ENCODE results near the gene PTGES2. TPM values are rescaled to one million over a fixed set of nuclear protein-coding genes. Genes with fewer than 3 reads are reported as not detected.

PTGES2 gene
- total and polyA plus RNA-seq, 2 donors from 2014 or later = 64.1 to 117 TPM

GRCh38 chr9:128078504-128079434, 48.8 kb downstream of the PTGES2 start:
- H3K4me3 ChIP-seq (ENCODE audit: low read length in 3 of 3) = no peak overlapping the region
- H3K4me1 ChIP-seq (ENCODE audit: control insufficient read depth in 2 of 3, insufficient read depth in 2 of 3, low read depth in 1 of 3, low read length in 3 of 3) = peaks cover 7 to 13% (median 9%) of the 10 kb centered on the region in 3 donors
- H3K9me3 ChIP-seq (ENCODE audit: control insufficient read depth in 2 of 3, insufficient read depth in 1 of 3, low read length in 3 of 3) = no peaks in the 10 kb centered on the region
- H3K27ac ChIP-seq (ENCODE audit: low read depth in 2 of 2, low read length in 2 of 2) = peak overlapping the region; percentile 13 to 41
- no peaks in the 10 kb centered on the region for H3K36me3 ChIP-seq (ENCODE audit: control insufficient read depth in 2 of 3, insufficient read depth in 3 of 3, low read length in 3 of 3)
- DNase-seq (peak in 2 of 5 donors; percentile 54 to 56), FAIRE-seq (no peak)
- intact Hi-C loops (cut with DNase I) = no loop called here
- no peak overlapping the region for H3K9ac ChIP-seq (ENCODE audit: low read length in 3 of 3)
- no peaks in the 10 kb centered on the region for H3K27me3 ChIP-seq (ENCODE audit: control insufficient read depth, insufficient read depth, low read length)
- TF ChIP-seq CTCF (IDR thresholded peaks at IDR 0.05; ENCODE audit: borderline replicate concordance, extremely low read depth, insufficient read depth) = no peak

- H3K27ac ChIP-seq (ENCODE audit: low read depth in 2 of 2, low read length in 2 of 2) = no peak overlapping the region
- TF ChIP-seq CTCF (IDR thresholded peaks at IDR 0.05; ENCODE audit: borderline replicate concordance, extremely low read depth, insufficient read depth) = no peak
- no peak for DNase-seq
- no peak overlapping the region for H3K4me3 ChIP-seq (ENCODE audit: low read length in 3 of 3)
- H3K4me1 ChIP-seq (ENCODE audit: control insufficient read depth in 2 of 3, insufficient read depth in 2 of 3, low read depth in 1 of 3, low read length in 3 of 3) = peaks cover 7 to 16% (median 10%) of the 10 kb centered on the region in 3 donors
- no peaks in the 10 kb centered on the region for H3K9me3 ChIP-seq (ENCODE audit: control insufficient read depth in 2 of 3, insufficient read depth in 1 of 3, low read length in 3 of 3)
- H3K27me3 ChIP-seq (ENCODE audit: control insufficient read depth, insufficient read depth, low read length) = no peaks in the 10 kb centered on the region
- no peak overlapping the region for H3K9ac ChIP-seq (ENCODE audit: low read length in 3 of 3)
- intact Hi-C loops (cut with DNase I) = no loop called here
- FAIRE-seq = no peak
- no peaks in the 10 kb centered on the region for H3K36me3 ChIP-seq (ENCODE audit: control insufficient read depth in 2 of 3, insufficient read depth in 3 of 3, low read length in 3 of 3)
These were observed 49.6 kb downstream of the PTGES2 start for GRCh38 chr9:128077847-128078503.

GRCh38 chr9:128073253-128073886, 54.2 kb downstream of the PTGES2 start:
- FAIRE-seq = no peak
- DNase-seq = no peak
- H3K4me3 ChIP-seq (ENCODE audit: low read length in 3 of 3) = no peak overlapping the region
- no peaks in the 10 kb centered on the region for H3K36me3 ChIP-seq (ENCODE audit: control insufficient read depth in 2 of 3, insufficient read depth in 3 of 3, low read length in 3 of 3)
- no peaks in the 10 kb centered on the region for H3K9me3 ChIP-seq (ENCODE audit: control insufficient read depth in 2 of 3, insufficient read depth in 1 of 3, low read length in 3 of 3)
- peak overlapping the region; percentile 5 to 78 for H3K27ac ChIP-seq (ENCODE audit: low read depth in 2 of 2, low read length in 2 of 2)
- peak overlapping the region in 1 of 3 donors; percentile 43 for H3K9ac ChIP-seq (ENCODE audit: low read length in 3 of 3)
- H3K4me1 ChIP-seq (ENCODE audit: control insufficient read depth in 2 of 3, insufficient read depth in 2 of 3, low read depth in 1 of 3, low read length in 3 of 3) = peaks cover 0 to 15% (median 12%) of the 10 kb centered on the region in 3 donors
- intact Hi-C loops (cut with DNase I) = no loop called here
- TF ChIP-seq CTCF (IDR thresholded peaks at IDR 0.05; ENCODE audit: borderline replicate concordance, extremely low read depth, insufficient read depth) = no peak
- H3K27me3 ChIP-seq (ENCODE audit: control insufficient read depth, insufficient read depth, low read length) = no peaks in the 10 kb centered on the region
